NT2/D1 (cell line): ENCODE measurements around the gene ZNF808.
"Not testable (repeated sequence)": the region's sequence is repeated elsewhere in the genome, so short reads cannot be mapped to it uniquely, and the experiment has no call there.

Experiments
- DNase-seq: peaks from one replicate; pipeline ENCODE4 v3.0.0-alpha.2; 2011; ENCODE audit warnings: low read depth, low spot score
- H3K27me3 ChIP-seq: 2 replicates; pipeline ENCODE4 v1.6.0; 2011; ENCODE audit warnings: mild to moderate bottlenecking; ENCODE audit not compliant: insufficient read length, insufficient read depth
- H3K36me3 ChIP-seq: 2 replicates; pipeline ENCODE4 v1.6.1; 2011; ENCODE audit warnings: mild to moderate bottlenecking, low read length, mixed read lengths; ENCODE audit not compliant: insufficient read depth, insufficient read length
- H3K4me1 ChIP-seq: 2 replicates; pipeline ENCODE4 v1.5.1; 2011; ENCODE audit not compliant: insufficient read depth, insufficient read length
- H3K4me3 ChIP-seq: 2 replicates; pipeline ENCODE4 v1.5.1; 2011; ENCODE audit warnings: low read depth; ENCODE audit not compliant: insufficient read length
- H3K9ac ChIP-seq: 2 replicates; pipeline ENCODE4 v1.6.0; 2011; ENCODE audit warnings: low read depth; ENCODE audit not compliant: insufficient read length
- H3K9me3 ChIP-seq: 2 replicates; pipeline ENCODE4 v1.5.1; 2011; ENCODE audit warnings: mild to moderate bottlenecking, low read length; ENCODE audit not compliant: insufficient read depth
- SUZ12 ChIP-seq: IDR thresholded peaks from 2 replicates; pipeline ENCODE4 v1.6.1; 2011; ENCODE audit not compliant: insufficient read length, insufficient read depth; ENCODE audit errors: extremely low read depth
- YY1 ChIP-seq: IDR thresholded peaks from 2 replicates; pipeline ENCODE4 v1.6.1; 2011; ENCODE audit not compliant: insufficient read length, insufficient read depth
- ZNF274 ChIP-seq: IDR thresholded peaks from 2 replicates; pipeline ENCODE4 v1.6.1; 2011; ENCODE audit warnings: mild to moderate bottlenecking, low read depth, low read length

Gene ZNF808

GRCh38 chr19:52590728-52591127 lies 63.3 kb downstream of the ZNF808 start:
- Histone ChIP-seq H3K36me3 (peaks cover 31% of the 10 kb centered on the region), H3K4me3 (no peak overlapping the region), H3K27me3 (no peaks in the 10 kb centered on the region), H3K9me3 (peaks cover 6% of the 10 kb centered on the region; the same call in 1 of the 2 replicates), H3K9ac (no peak overlapping the region), H3K4me1 (no peaks in the 10 kb centered on the region)
- TF ChIP-seq ZNF274, result no peak
- DNase-seq, result peak; percentile 13

- H3K9ac ChIP-seq, result no peak overlapping the region
- H3K4me1 ChIP-seq, result no peaks in the 10 kb centered on the region
- TF ChIP-seq SUZ12, result no peak
- peaks cover 13% of the 10 kb centered on the region for H3K9me3 ChIP-seq
- DNase-seq, result no peak
- H3K36me3 ChIP-seq, result peaks cover 35% of the 10 kb centered on the region
- no peak overlapping the region for H3K4me3 ChIP-seq
- no peaks in the 10 kb centered on the region for H3K27me3 ChIP-seq
Measured at GRCh38 chr19:52592301-52592700, 64.8 kb downstream of the ZNF808 start.

- not testable (repeated sequence) for DNase-seq, H3K4me1 ChIP-seq, H3K27me3 ChIP-seq, H3K4me3 ChIP-seq, H3K9ac ChIP-seq
- Histone ChIP-seq H3K9me3 (peaks cover 14% of the 10 kb centered on the region), H3K36me3 (peaks cover 33% of the 10 kb centered on the region)
Measured at GRCh38 chr19:52593441-52593840, 66.0 kb downstream of the ZNF808 start.

GRCh38 chr19:52599241-52599640 lies 71.8 kb downstream of the ZNF808 start:
- H3K4me1 ChIP-seq, result no peaks in the 10 kb centered on the region
- TF ChIP-seq SUZ12, result no peak
- no peak for TF ChIP-seq ZNF274
- TF ChIP-seq YY1, result no peak
- H3K36me3 ChIP-seq, result peaks cover 32% of the 10 kb centered on the region
- H3K4me3 ChIP-seq, result no peak overlapping the region
- no peak overlapping the region for H3K9ac ChIP-seq
- no peaks in the 10 kb centered on the region for H3K27me3 ChIP-seq
- H3K9me3 ChIP-seq, result peaks cover 8% of the 10 kb centered on the region
- DNase-seq, result no peak

- TF ChIP-seq YY1 (no peak), ZNF274 (no peak), SUZ12 (no peak)
- Histone ChIP-seq H3K4me1 (no peaks in the 10 kb centered on the region), H3K9ac (peak overlapping the region; percentile 56), H3K4me3 (peak overlapping the region; percentile 21), H3K36me3 (peaks cover 40% of the 10 kb centered on the region), H3K9me3 (peaks cover 8% of the 10 kb centered on the region), H3K27me3 (no peaks in the 10 kb centered on the region)
- DNase-seq, result peak; percentile 3
Measured at GRCh38 chr19:52600639-52601024, 73.2 kb downstream of the ZNF808 start.

- Histone ChIP-seq H3K4me3 (peak overlapping the region; percentile 70), H3K27me3 (no peaks in the 10 kb centered on the region), H3K4me1 (no peaks in the 10 kb centered on the region), H3K36me3 (peaks cover 37% of the 10 kb centered on the region), H3K9me3 (peaks cover 8% of the 10 kb centered on the region), H3K9ac (peak overlapping the region; percentile 87)
- peak; percentile 68 for DNase-seq
- TF ChIP-seq SUZ12 (no peak), ZNF274 (no peak), YY1 (no peak)
Measured at GRCh38 chr19:52601025-52601973, 73.8 kb downstream of the ZNF808 start.

- H3K4me3 ChIP-seq, result peak overlapping the region; percentile 70
Measured at GRCh38 chr19:52601974-52602366, 74.5 kb downstream of the ZNF808 start.

GRCh38 chr19:52602941-52603340 lies 75.5 kb downstream of the ZNF808 start:
- no peaks in the 10 kb centered on the region for H3K27me3 ChIP-seq
- peaks cover 24% of the 10 kb centered on the region for H3K36me3 ChIP-seq
- TF ChIP-seq ZNF274 (no peak), YY1 (no peak), SUZ12 (no peak)
- no peak for DNase-seq
- no peak overlapping the region for H3K9ac ChIP-seq
- H3K4me3 ChIP-seq, result no peak overlapping the region
- no peaks in the 10 kb centered on the region for H3K9me3 ChIP-seq
- no peaks in the 10 kb centered on the region for H3K4me1 ChIP-seq

More at GRCh38 chr19:52601974-52602366, 74.5 kb downstream of the ZNF808 start:
- H3K27me3 ChIP-seq, H3K4me1 ChIP-seq, H3K9me3 ChIP-seq, DNase-seq: not testable (repeated sequence)
- peak overlapping the region; percentile 87 for H3K9ac ChIP-seq
- peaks cover 30% of the 10 kb centered on the region for H3K36me3 ChIP-seq
